M059J (cell line): ENCODE data around the gene FAM227B. TPM values are rescaled to one million over a fixed set of nuclear protein-coding genes. Genes with fewer than 3 reads are reported as not detected.
"Not testable (repeated sequence)": the region's sequence is repeated elsewhere in the genome, so short reads cannot be mapped to it uniquely, and the experiment has no call there.

Experiments used
- DNase-seq: peaks from one replicate; pipeline ENCODE4 v3.0.0-alpha.2; 2012; ENCODE audit warnings: low read depth
- total RNA-seq: library from RNA; depleted of rRNA; stranded (reverse); fragments of >200 nt; shearing (Covaris generic); gene quantifications from 2 replicates; pipeline ENCODE4 v1.2.3, GENCODE V29; 2014

The FAM227B gene
- total RNA-seq, 1 experiment from 2014 or later: 6.5 TPM

GRCh38 chr15:49494842-49495241, 125.8 kb downstream of the FAM227B start:
- peak; percentile 2 for DNase-seq

GRCh38 chr15:49492830-49493229, 127.8 kb downstream of the FAM227B start:
- peak; percentile 30 for DNase-seq

- DNase-seq: no peak
Observed at GRCh38 chr15:49492151-49492550, 128.5 kb downstream of the FAM227B start.

DNA sequence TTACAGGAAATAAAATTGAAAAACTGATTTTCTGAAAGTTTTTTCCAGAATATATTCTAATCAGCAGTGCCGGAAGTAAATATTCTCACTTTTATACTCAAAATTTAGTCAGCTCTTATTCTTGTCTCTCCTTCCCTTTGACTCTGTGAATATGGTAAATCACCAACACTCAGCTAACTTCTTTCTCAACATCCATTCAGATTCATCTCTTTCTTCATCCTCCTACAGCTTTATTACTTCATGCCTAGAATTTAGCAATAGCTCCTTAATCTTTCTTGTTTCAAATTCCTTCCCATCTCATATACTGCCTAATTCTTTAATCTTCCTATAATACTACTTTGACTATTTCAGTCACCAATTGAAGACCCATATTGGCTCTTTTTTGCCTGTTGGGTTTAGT, 129.7 kb downstream of the FAM227B start:
- no peak for DNase-seq

GRCh38 chr15:49485401-49485800, 135.2 kb downstream of the FAM227B start:
- DNase-seq: peak; percentile 20

GRCh38 chr15:49478982-49479381, 141.6 kb downstream of the FAM227B start:
- DNase-seq: not testable (repeated sequence)

GRCh38 chr15:49478021-49478420, 142.6 kb downstream of the FAM227B start:
- DNase-seq: not testable (repeated sequence)

GRCh38 chr15:49473031-49473430, 147.6 kb downstream of the FAM227B start:
- DNase-seq: no peak

GRCh38 chr15:49472338-49472737, 148.3 kb downstream of the FAM227B start:
- no peak for DNase-seq

DNA sequence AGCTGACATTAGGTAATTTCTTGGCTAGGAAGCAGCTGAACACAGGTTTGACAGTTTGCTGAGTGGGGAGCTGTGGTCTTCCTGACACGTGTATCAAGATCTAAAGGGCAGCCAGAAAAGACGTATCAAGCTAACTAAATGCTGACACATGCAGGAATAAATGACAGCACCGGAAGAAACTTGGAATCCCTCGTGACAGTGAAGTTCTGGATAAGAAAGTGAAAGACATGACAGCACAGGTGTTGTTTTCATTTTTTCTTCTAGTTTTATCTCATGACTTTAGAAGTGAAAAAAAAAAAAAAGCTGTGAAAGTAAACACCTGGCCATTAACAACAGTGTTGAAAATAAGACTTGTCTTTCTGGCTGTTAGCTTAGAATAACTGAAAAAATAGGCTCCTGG, 148.9 kb downstream of the FAM227B start:
- no peak for DNase-seq

GRCh38 chr15:49471248-49471647, 149.4 kb downstream of the FAM227B start:
- not testable (repeated sequence) for DNase-seq

GRCh38 chr15:49468481-49468839, 152.2 kb downstream of the FAM227B start:
- DNase-seq: peak; percentile 40

- no peak for DNase-seq
Observed at GRCh38 chr15:49467746-49468480, 152.7 kb downstream of the FAM227B start.

- no peak for DNase-seq
Observed at GRCh38 chr15:49466119-49466518, 154.5 kb downstream of the FAM227B start.

DNA sequence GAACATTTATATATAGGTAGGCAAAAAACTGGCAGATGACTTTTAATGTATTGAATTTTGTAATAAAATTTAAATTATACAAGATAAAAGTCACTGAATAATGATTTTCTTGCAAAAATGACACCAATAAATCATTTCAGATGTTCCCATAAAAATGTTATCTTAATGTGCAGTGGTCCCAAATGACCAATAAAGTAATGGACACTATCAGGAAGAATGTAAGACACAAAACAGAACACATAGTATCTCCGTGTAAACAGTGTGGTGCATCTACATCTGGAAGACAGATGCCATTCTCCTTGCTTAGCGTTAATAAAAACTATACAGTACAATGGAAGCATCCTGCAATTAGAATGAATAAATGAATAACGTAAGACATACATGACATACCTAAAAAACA, 156.1 kb downstream of the FAM227B start:
- DNase-seq: no peak

DNA sequence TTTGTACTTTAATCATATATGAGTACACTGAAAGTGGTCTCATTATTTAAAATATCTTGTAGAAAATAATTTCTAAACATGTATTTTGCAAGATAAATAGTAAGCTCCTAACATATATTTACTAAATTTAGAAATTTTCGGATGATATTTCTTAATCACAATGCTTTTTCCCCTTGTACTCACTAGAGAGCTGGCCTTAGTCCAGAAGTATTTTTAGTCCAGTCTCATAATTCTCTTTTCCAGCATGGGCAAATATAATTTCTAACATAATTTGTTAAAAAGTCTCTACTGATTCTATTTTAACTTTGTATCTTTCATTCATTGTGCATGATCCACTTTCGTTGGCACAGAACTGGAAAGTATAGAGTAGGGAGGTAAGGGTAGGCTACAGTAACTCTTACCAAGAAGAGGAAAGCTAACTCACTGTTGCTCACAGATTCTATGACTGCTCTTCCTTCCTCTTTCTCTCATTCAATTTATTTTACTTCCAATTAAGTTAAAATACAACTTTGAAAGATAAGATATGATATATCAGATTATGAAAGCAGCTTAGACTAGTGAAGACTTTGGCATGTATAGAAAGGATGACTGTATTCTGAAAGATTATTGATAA, 158.3 kb downstream of the FAM227B start:
- no peak for DNase-seq

DNA sequence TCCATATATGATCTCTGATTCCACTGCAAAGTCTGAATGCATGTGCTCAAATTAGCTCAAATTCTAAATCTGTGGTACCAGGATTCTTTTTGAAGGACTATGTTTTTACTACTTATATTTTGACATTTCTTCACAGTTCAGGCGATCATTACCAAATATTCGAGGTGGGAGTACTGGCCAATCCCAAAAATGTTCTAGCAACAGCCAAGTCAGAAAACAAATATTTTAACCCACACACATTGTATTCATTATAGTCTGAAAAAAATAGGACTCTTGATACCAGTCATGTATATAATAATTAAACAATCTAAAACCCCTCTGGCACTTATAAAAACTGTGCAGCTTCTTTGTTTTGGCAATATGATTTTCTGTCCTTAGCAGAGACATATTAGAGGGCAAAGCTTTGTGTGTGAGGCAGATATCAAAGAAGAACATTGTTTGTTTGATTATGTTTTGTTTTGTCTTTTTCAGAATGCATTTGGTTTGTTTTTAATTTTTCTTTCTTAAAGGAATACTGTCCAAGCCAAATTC, 160.1 kb downstream of the FAM227B start:
- no peak for DNase-seq

- peak; percentile 25 for DNase-seq
Observed at GRCh38 chr15:49458145-49458544, 162.5 kb downstream of the FAM227B start.

DNA sequence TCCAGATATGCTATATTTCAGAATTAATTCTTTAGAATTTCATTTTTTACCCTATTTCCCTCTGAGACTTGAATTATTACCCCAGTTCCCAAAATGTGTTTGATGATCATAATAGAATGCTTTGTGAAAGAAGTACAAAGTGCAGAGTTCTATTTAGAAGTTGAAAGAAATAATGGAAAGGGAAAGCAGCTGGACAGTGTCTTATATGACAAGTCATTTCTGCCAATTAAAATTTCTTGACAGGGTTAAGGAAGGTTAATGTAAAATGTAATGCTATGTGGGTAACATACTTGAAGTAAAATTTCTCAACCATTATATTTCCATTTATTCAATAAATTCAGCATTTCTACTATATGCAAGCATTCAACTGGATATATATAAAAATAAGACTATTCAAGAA, 164.5 kb downstream of the FAM227B start:
- DNase-seq: no peak

- no peak for DNase-seq
Observed at GRCh38 chr15:49452595-49452994, 168.0 kb downstream of the FAM227B start.

- no peak for DNase-seq
Observed at GRCh38 chr15:49441816-49442215, 178.8 kb downstream of the FAM227B start.

- DNase-seq: no peak
Observed at GRCh38 chr15:49441356-49441755, 179.3 kb downstream of the FAM227B start.

DNA sequence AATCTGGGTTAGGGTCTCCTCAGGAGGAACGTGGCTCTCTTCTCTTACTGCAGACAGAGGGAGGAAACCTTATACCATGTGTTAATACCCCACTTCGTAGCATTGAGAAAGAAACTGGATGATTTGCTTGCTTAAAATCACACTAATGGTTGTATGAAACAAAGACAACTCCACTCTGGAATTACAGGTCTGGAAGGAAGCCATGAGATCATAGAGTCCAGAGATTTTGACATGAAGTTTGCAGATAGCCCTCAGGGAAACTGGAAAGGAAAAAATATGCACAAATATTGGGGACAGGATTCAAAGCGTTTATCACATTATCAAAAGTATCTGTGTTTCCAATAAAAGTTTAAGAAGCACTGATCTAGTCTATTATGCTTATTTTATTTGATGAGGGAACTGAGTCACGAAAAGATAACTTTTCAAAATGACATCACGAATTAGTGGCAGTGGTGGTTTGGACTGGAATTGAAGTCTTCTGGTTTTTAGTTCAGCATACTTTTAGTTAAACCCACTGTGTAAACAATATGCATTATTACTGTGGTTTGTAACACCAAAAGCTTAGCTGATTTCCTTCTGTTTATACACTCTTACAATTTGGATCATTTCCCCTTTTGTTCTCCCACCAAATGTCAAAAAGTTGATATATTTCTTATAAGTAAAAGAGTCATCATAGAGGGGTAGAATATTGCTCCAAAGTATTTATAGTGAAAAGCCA, 180.8 kb downstream of the FAM227B start:
- DNase-seq: peak; percentile 70
